GM23338 (cell line): ENCODE measurements around the gene PHACTR1.

Experiments used
- CREB1 ChIP-seq: fragments of 250-450 bp; sonication (Bioruptor Pico); IDR thresholded peaks from 2 replicates; pipeline ENCODE4 v1.5.0; 2020; ENCODE audit warnings: low read depth, mild to moderate bottlenecking, moderate library complexity
- CTCF ChIP-seq, 2 experiments: fragments of 200-600 bp in 1 of 2; sonication (generic) in 1 of 2; conservative IDR thresholded peaks; 2 replicates each; pipeline versions ENCODE4 v1.5.1 to v1.6.1; 2016 to 2017; ENCODE audit warnings: antibody characterized with exemption in 2 of 2, low read depth in 2 of 2, mild to moderate bottlenecking in 2 of 2, moderate library complexity in 1 of 2
- ETS1 ChIP-seq: IDR thresholded peaks from 2 replicates; pipeline ENCODE4 v1.6.1; 2016; ENCODE audit warnings: antibody characterized with exemption
- EZH2 ChIP-seq: fragments of 200-600 bp; sonication (generic); IDR thresholded peaks from one replicate; pipeline ENCODE4 v1.8.0; 2017; ENCODE audit warnings: antibody characterized with exemption, mild to moderate bottlenecking, low read depth; ENCODE audit not compliant: unreplicated experiment
- EZH2phosphoT487 ChIP-seq: fragments of 200-600 bp; sonication (generic); IDR thresholded peaks from one replicate; pipeline ENCODE4 v1.8.1; 2018; ENCODE audit warnings: antibody characterized with exemption; ENCODE audit not compliant: unreplicated experiment
- JUNB ChIP-seq: IDR thresholded peaks from one replicate; pipeline ENCODE4 v1.6.1; 2016; ENCODE audit warnings: antibody characterized with exemption; ENCODE audit not compliant: unreplicated experiment
- POLR2AphosphoS5 ChIP-seq: IDR thresholded peaks from 2 replicates; pipeline ENCODE4 v1.6.1; 2016; ENCODE audit warnings: antibody characterized with exemption, low read depth
- REST ChIP-seq: IDR thresholded peaks from one replicate; pipeline ENCODE4 v1.6.1; 2018; ENCODE audit warnings: antibody characterized with exemption; ENCODE audit not compliant: unreplicated experiment
- STAT1 ChIP-seq: IDR thresholded peaks from one replicate; pipeline ENCODE4 v1.6.1; 2016; ENCODE audit warnings: antibody characterized with exemption; ENCODE audit not compliant: unreplicated experiment
- ZNF114 ChIP-seq: fragments of 250-450 bp; sonication (Bioruptor Pico); IDR thresholded peaks from 2 replicates; pipeline ENCODE4 v1.5.0; 2020; ENCODE audit warnings: mild to moderate bottlenecking, moderate library complexity
- ZNF462 ChIP-seq: fragments of 250-450 bp; sonication (Bioruptor Pico); IDR thresholded peaks from 2 replicates; pipeline ENCODE4 v1.5.0; 2020; ENCODE audit warnings: mild to moderate bottlenecking, moderate library complexity

GRCh38 chr6:12841619-12842018, 125.1 kb downstream of the PHACTR1 start:
- TF ChIP-seq CTCF (conservative IDR thresholded peaks at IDR 0.05; ENCODE audit: low read depth in 2 of 2): no peak
- TF ChIP-seq EZH2: no peak
- no peak for TF ChIP-seq POLR2AphosphoS5
- no peak for TF ChIP-seq STAT1
- TF ChIP-seq REST: no peak
- no peak for TF ChIP-seq ETS1
- no peak for TF ChIP-seq EZH2phosphoT487
- no peak for TF ChIP-seq JUNB
- no peak for TF ChIP-seq CREB1 (CRISPR knock-in tag)
- TF ChIP-seq ZNF462 (CRISPR knock-in tag): no peak
- no peak for TF ChIP-seq ZNF114 (CRISPR knock-in tag)
